GM18909 (cell line): ENCODE data around the gene RAD51AP1.
A peak's percentile ranks its signal among the peaks of the same experiment; 100 is the strongest.

Experiments
- ATAC-seq: cut with Tn5 transposase; IDR thresholded peaks from one replicate; pipeline ENCODE4 v1.9.1; 2021; ENCODE audit warnings: mild to moderate bottlenecking; ENCODE audit not compliant: unreplicated experiment, poor library complexity

RAD51AP1 gene

DNA sequence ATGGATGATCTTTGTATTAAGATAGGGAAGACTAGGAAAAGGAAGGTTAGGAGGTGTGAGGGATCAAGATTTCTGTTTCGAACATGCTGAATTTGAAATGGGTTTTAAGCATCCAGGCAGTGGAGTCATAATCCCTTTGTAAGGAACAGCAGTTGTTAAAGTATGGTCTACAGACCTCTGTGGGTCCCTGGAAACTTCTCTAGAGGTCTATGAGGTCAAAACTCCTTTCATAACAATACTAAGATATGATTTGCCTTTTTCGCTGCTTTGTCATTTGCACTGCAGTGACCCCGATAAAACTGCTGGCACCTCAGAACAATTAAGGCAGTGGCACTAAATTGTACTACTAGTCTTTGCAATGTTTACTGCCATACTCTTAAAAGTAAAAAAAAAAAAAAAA lies 1.5 kb downstream of the RAD51AP1 start:
- ATAC-seq: no peak

DNA sequence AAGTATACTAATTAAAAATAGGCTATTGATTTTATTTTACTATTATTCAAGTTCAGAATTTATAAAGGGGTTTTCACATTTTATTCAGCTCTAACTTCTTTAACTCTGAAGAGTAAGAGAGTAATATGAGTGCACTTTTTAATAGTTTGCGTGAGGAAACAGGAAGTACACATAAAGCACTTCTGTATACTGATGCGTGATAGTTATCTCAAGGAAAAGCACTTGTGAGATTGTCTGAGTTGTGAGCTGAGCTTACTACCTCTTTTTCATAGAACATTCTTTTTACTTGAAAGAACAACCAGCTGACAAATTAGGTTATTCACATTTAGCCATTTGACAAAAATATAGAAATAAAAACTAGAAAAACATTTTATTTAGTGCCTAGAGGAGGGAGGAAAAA lies 1.9 kb downstream of the RAD51AP1 start:
- ATAC-seq: no peak

DNA sequence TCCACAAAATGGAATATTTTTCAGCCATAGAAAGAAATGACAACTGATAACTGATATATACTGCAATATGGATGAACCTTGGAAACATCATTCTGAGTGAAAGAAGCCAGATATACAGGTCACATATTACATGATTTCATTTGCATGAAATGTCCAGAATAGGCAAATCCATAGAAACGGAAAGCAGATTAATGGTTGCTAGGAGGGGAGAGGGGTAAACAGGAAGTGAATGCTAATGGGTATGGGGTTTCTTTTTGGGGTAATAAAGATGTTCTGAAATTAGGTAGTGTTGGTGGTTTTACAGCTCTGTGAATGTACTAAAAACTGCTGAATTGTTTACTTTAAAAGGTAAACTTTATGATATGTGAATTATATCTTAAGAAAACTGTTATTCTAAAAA lies 6.5 kb downstream of the RAD51AP1 start:
- ATAC-seq: no peak

DNA sequence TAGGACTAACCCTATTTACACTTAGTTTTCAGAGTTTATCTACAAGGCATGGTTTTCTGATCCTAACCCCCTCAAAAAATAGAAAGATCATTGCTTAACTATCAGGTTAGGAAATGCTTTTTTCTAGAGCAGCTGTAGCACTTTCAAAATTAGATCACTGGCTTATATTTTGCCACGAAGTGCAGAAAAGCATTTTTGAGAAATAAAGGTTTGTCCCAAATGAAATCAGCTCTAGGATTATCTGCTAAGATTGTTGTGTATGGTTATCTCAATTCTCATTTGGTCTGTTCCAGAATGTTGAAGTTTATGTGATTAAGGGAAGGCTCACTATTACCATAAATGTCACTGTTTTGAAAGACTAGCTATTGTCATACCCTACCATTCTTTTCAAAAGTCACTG lies 13.5 kb downstream of the RAD51AP1 start:
- ATAC-seq: no peak

DNA sequence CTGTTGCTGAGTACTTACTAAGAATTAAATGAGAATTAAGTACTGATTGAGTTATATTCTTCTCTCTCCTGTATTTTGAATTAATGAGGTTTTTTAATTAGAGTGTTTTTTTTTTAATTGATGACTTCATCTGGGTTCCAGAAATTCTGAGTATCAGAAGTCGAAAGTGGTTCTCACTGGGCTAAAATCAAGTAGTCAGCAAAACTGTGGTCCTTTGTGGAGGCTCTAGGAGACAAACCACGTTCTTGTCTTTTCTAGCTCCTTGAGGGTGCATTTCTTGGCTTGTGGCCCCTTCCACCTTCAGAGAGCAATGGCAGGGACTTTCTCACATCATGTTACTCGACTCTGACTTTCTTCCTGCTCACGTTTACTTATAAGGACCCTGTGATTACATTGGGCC lies 15.3 kb downstream of the RAD51AP1 start:
- no peak for ATAC-seq

GRCh38 chr12:4555804-4556203 lies 17.1 kb downstream of the RAD51AP1 start:
- no peak for ATAC-seq

DNA sequence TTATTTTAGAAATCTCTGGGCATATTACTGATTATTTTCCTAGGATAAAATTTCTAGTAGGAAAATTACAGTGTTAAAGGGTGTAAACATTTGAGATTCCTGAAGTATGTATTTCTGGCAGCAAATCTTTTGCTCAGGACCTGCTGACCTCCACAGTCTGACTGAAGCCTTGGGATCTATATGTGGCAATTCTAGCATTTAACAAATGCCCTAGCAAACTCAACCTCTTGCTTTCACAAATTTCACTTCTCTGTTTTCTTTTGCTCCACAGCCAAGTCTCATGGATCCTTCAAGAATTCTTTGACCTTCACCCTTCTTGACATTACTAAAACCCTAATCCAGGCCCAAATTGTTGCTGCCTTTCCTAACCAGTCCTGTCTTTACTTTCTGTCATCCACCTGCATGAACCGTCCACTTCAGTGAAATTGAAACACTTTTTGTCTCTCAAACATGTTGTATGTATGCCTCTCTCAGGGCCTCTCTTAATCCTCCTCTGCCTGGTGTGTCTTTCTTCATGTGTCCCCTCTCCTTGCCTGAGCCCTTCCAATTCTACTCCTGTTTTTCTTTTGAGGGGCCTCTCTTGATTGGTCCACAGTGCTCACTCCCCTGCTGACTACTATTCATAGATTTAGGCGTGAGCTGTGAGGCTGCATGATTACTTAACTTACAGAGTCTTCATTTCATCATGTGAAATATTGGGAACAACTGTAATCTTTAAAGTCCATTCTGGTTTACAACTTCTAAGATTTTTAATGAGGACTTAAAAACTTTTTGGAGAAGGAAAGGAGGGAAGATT lies 18.2 kb downstream of the RAD51AP1 start:
- no peak for ATAC-seq

DNA sequence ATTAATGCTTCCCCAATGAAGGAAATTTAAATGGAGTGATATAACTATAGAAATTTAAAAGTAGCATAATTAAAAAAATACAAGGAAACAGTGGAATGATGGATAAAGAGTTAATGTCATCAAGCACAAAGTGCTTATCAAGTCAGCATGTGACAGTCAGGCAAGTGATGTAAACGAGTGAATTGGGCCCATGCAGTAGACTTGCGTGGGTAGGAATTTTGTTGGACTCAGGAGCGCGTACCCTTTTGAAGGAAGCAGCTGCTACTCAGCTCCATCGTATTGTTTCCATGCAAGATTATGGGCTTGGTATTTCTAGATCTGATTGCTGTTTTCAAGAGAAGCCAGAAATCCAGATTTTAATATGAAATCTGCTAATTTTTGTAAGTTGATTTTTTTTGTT lies 18.9 kb downstream of the RAD51AP1 start:
- no peak for ATAC-seq

DNA sequence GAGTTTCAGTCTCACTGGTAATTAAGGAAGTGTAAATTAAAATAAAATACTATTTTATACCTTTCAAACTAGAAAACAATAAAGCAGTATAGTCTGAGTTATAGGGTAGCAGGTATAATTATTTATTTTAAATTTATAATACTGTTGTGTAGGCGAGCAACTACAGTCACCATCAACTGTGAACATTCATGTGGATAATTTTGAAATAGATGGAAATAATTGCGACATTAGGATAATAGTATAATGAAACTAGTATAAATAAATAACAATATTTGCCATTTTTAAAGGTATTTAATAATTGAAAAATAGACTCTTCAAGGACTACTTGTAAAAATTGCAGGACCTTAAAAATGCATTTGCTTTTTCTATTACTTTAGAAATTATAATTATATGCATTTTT lies 19.5 kb downstream of the RAD51AP1 start:
- ATAC-seq: no peak

DNA sequence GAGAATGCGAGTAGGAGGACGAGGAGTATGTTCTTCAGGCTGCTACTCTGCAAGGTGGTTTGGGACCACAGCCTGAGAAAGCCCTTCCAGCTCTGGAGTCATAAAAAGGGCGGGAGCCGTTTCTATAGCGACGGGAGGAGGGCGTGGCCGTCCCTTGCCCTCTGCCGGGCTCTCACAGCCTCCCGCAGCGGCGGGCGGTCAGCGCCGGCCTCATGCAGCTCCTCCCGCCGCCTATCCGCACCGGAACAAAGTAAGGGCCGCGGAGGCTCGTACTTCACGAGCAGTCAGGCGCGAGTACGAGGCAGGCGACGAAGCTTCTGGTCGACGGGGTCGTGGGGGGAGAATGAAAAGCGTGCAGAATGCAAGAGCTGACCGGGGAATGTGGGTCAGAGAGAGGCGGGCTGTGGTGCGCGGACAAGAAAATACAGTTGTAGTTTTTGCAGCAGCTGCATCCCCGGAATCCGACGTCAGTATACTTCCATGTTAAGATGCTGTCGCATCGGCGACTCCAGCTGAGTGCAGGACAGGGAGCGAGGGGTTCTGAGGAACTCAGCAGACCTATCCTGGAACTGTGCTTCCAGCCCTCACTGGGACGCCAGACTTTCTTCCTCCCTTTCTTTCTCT lies 23.5 kb downstream of the RAD51AP1 start, which contains the start of gene DYRK4:
DYRK4 (plus strand) TSS at position 175 of the 624 bp plus-strand sequence; CDS start at position 213, 38 bp downstream.
- ATAC-seq: no peak

- ATAC-seq: no peak
Measured at GRCh38 chr12:4563336-4563735, 24.6 kb downstream of the RAD51AP1 start.

DNA sequence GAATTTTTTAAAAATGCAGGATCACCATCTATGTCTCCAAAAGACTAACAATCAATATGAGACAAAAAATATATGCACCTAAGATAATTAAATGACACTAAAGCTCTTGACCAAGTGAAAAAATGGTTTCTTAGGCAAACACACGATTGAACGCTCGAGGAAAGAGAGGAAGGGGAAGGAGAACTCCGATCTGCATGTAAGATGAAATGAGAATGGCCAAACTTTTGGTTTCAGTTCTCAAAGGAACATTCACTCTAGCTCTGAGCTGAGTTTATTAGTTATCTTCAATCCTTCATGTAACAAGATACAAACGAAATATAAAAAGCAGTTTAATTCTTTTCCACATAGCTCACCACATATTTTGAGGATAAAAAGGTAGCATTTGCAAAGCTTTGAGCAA lies 26.1 kb downstream of the RAD51AP1 start:
- ATAC-seq: no peak

- ATAC-seq: no peak
Measured at GRCh38 chr12:4566474-4566873, 27.8 kb downstream of the RAD51AP1 start.

DNA sequence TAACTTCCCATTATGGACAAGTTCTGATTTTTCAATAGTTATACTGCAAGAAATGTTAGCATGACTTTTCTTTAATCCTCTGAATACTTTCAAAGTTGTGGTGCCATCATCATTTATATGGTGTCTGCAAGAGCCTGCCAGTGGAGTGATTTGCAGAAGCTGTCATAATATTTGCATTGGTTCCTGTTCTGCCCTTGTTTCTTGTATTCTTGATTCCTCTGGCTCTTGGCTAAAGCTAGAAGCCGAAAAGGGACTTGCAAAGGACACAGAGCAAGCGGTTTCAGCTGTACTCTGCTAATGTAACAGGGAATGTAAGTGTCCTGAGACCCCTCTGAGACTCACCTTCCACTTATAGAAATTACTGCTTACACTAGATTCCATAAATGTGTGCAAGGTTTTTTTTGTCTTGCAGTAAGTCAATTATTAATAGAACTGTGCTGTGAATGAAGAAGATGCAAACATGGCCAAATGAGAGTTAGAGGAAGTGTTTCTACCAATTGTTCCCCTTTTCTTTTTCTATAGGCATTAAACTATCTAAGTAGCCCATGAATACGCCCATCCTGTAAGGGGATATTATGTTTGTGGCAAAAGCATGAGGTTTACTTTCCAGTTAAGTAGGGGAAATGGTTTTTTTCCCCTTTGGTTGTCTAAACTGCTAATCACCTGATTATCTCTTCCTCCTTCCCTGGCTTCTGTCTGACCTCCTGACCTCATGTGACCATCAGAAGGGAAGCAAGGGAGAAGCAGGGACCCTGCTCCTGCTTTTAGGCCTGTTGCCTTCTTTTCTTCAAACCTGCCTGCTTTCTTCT lies 28.6 kb downstream of the RAD51AP1 start:
- ATAC-seq: peak; percentile 64

- ATAC-seq: no peak
Measured at GRCh38 chr12:4569261-4569660, 30.6 kb downstream of the RAD51AP1 start.

DNA sequence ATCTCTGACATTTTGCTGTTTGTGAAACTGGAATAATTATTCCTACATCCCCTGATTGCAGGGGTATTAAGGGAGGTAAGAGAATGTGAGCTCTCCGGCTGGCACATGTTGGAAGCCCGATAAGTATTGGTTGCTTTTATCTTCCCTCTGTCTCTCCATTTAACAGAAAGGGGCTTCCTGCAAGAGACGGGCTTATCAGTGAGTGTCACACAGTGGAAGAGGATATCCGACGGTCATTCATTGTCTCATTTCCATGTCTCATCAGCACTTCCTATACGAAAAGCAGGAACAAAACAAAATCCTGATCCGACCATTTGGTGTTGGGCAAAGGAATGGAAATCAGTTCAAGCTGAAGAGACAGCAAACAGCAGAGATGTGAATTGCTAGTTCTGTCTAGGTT lies 34.0 kb downstream of the RAD51AP1 start:
- ATAC-seq: no peak

DNA sequence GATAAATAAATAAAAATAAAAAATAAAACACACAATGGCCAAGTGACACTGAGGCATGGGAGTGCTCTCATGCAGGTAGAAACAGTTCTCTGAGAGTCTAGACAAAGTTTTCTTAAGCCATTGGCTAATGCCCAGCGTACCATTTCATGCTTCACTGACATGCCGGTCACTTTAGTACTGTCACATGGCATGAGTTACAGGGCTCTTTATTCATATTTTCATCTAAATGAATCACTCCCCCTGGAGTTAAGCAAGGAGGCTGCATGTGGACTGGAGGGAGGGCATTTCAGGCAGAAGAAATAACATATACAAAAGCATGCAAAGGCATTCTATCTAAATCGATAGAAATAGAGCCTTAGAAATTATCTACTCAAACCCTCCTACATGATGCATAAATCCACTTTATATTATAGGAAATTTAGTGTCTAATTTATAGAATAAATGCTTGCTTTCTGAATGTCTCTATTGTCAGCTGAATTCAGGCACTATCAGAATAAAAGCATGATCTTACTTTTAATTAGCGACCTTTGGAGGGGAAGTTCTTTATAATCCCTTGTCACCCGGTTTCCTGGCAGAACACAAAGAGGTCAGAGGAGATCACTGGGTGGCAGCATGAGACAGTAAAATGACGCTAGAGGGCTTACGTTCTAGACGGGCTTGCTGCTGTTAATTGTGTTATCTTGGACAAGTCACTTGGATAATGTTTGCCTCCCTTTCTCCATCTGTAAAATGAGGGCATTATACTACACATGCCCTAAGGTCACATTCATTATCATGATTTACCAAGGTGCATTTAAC lies 40.8 kb downstream of the RAD51AP1 start:
- ATAC-seq: no peak

- ATAC-seq: no peak
Measured at GRCh38 chr12:4580281-4580688, 41.6 kb downstream of the RAD51AP1 start.

DNA sequence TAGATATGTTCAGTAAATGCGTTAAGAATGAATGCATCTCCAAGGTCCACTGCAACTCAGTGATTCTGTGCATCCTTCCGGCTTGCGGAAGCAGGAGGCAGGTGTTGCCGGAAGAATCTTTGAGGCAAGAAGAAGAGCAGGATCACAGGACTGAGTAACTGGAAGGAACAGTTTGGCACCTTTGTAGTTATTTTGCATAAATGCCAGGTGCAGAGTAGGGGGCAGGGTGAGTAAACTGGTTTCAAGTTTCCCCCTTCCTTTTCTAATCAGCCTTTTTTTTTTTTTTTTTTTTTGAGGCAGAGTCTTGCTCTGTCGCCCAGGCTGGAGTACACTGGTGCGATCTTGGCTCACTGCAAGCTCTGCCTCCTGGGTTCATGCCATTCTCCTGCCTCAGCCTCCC lies 45.6 kb downstream of the RAD51AP1 start:
- ATAC-seq: no peak

GRCh38 chr12:4584896-4585295 lies 46.2 kb downstream of the RAD51AP1 start:
- ATAC-seq: no peak
